ENCODE results near the gene CCDC194.
"Not testable (repeated sequence)": the region's sequence is repeated elsewhere in the genome, so short reads cannot be mapped to it uniquely, and the experiment has no call there.

Gene CCDC194

GRCh38 chr19:17376935-17377600 is 16.9 kb downstream of the CCDC194 start, which contains the start of gene PLVAP:
Gene PLVAP (minus strand): TSS chr19:17377342. CDS start chr19:17377288, 54 bp downstream.
- no peak for DNase-seq (ENCODE audit: low read depth)

DNA sequence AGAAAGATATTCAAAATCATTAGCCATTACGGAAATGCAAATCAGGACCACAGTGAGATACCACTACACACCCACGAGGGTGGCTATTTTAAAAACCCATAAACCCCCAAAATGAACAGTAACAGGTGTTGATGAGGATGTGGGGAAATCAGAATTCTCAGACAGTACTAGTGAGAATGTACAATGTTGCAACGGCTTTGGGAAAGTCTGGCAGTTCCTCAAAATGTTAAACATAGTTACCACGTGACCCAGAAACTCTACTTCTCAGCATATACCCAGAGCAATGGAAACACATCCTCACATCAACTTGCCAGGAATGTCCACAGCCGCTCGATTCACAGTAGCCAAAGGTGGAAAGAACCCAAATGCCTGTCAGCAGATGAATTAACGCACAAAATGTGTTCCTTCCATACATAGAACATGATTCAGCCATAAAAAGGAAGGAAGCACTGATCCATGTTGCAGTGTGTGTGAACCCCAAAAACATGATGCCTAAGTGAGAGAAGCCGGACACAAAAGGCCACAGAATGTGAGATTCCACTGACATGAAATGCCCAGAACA is 23.9 kb downstream of the CCDC194 start:
- no peak for DNase-seq (ENCODE audit: low read depth)

- DNase-seq (ENCODE audit: low read depth), result no peak
Measured at GRCh38 chr19:17365361-17365760, 28.6 kb downstream of the CCDC194 start.

DNA sequence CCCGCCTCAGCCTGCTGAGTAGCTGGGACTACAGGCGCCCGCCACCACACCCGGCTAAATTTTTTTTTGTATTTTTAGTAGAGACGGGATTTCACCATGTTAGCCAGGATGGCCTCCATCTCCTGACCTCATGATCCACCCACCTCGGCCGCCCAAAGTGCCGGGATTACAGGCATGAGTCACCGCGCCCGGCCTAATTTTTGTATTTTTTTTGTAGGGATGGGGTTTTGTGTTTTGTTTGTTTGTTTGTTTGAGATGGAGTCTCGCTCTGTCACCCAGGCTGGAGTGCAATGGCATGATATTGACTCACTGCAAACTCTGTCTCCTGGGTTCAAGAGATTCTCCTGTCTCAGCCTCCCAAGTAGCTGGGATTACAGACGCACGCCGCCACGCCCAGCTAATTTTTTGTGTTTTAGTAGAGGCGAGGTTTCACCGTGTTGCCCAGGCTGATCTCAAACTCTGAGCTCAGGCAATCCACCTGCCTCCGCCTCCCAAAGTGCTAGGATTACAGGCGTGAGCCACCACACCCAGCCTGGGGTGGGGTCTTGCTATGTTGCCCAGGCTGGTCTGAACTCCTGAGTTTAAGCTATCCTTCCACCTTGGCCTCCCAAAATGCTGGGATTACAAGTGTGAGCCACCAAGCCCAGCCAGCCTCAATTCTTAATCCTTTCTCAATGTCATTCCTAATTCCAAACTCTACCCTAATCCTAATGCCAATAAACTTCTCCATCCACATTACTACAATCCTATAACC is 30.0 kb downstream of the CCDC194 start:
- not testable (repeated sequence) for DNase-seq (ENCODE audit: low read depth)

DNA sequence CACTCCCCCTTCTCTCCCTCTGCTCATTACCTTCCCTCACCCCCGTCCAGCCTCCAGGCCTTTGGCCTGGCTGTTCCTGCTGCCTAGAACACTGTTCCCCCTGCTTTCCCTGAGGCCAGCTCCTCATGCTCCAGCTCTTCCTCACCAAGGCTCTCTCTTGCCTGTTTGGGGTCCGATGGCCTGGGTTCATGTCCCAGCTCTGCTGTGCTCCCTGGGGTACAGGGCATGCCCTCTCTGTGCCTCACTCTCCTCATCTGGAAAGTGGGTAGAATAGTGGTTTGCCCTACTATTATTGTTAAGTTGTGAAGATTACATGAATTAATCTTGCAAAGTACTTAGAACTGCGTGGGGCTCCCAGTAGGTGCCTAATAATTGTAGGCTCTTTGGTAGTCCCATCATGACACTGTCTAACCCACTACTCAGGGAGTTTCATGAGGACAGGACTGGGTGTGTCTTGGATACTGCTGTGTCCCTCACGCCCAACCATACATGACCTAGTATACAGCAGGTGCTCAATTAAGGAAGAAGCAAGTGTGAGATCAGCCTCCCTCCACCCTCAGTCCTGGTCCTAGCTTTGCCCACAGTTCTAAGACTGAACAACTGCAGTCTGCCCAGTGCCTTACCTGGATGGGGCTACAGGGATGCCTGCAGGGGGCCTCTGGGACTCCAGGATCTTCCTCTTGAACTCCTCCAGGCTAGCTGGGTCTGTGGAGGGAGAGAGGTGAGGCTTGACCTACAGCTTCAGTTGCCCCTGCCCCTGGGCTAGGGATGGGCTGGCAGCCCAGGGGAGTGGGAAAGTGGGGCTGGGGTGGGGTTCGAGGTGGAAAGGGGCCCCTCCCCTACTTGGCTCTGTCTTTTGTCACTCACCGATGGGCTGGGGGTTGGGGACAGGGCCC is 33.8 kb downstream of the CCDC194 start:
- no peak for DNase-seq (ENCODE audit: low read depth)

GRCh38 chr19:17358395-17358794 is 35.6 kb downstream of the CCDC194 start:
- DNase-seq (ENCODE audit: low read depth), result no peak

- no peak for DNase-seq (ENCODE audit: low read depth)
Measured at GRCh38 chr19:17357724-17358123, 36.3 kb downstream of the CCDC194 start.

GRCh38 chr19:17357078-17357666 is 36.8 kb downstream of the CCDC194 start:
- DNase-seq (ENCODE audit: low read depth), result no peak

DNA sequence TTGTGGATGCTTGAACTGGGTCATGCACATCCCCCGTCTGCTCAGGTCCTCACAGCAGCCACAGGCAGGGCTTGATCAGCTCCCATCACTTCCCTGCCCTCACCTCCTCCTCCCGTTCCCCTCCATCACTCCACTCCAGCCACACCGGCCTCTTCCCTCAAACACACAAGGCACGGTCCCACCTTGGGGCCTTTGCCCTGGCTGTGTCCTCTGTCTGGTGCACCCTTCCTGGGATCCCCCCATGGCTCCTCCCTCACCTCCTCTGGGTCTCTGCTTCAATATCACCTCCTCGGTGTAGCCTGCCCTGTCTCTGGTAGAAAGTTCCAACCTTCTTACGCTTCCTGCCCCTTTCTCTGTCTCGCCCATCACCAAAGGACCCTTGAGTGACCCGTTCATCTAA is 40.6 kb downstream of the CCDC194 start:
- no peak for DNase-seq (ENCODE audit: low read depth)

DNA sequence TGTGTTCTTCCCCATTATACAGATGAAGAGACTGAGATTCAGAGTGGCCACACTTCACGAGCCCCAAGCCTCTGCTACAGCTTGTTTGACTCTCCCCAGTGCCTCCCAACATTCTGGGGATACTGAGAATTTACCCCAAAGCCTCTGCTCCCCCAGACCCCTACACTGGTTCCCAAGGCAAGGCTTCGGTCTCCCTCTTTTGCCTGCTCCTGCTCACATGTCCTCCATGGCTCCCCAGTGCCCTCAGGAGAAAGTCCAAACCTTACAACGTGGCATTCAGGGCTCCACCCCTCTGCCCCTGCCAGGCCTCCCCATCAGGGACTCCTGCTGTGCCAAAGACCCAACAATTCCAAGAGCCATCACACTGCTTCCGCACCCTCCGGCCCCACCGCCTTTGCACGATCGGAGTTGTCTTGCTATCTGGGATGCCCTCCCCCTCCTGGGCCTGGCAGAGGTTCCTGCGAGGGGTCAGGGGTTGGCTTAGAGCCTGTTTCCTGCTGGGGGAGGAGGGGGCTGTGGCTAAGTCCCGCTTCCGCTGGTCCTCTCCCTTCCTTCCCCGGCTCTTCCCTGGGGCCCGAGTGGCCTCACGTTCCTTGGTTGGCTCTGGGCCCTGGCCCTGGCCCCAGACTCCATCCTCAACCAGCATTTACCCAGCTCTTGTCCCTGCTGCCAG is 41.3 kb downstream of the CCDC194 start:
- DNase-seq (ENCODE audit: low read depth), result no peak

DNA sequence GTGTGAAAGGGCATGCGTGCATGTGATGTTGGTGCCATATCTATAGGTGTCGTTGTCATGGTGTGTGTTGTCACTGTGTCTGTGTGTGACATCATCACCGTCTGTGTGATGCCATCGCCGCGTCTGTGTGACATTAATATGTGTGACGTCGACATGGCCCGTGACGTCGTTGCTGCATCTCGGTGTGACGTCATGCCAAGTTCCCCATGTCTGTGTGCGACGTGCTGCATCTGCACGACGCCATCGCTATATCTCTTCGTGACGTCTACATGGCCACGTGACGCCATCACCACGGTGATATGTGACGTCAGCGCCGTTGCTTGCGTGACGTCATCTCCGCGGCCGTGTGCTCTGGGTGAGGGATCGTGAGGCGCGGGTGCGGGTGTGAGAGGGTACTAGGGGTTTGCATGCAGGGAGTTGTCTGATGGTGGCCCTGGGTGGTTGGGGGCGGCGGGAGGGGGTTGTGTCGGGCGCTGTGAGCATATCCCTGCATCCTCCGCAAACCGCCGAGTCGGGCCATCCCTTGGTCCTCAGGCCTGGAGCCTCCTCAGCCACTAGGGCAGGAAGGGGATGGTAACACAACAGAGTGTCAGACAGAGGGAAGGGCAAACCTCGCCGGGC is 42.1 kb downstream of the CCDC194 start:
- DNase-seq (ENCODE audit: low read depth), result no peak

- no peak for DNase-seq (ENCODE audit: low read depth)
Measured at GRCh38 chr19:17348700-17349099, 45.3 kb downstream of the CCDC194 start.

DNA sequence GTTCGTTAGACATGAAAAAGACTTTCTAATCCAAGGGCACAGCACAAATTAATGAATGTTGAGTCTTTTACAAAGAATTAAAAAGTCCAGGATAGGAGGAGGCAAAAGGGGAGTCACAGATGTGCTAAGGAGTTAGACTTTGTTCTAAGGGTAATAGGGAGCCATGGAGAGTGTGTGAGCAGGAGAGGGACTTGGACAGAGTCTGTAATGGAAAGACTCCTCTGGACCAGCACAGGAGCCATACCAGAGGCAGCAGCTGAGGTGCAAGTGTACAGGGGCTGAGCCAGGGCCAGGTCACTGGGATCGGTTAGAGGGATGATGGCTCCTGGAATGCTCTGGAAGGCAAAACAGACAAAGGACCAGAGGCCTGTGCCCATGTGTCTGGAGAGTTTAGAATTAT is 46.1 kb downstream of the CCDC194 start:
- DNase-seq (ENCODE audit: low read depth), result no peak

- no peak for DNase-seq (ENCODE audit: low read depth)
Measured at GRCh38 chr19:17347361-17347760, 46.6 kb downstream of the CCDC194 start.

DNA sequence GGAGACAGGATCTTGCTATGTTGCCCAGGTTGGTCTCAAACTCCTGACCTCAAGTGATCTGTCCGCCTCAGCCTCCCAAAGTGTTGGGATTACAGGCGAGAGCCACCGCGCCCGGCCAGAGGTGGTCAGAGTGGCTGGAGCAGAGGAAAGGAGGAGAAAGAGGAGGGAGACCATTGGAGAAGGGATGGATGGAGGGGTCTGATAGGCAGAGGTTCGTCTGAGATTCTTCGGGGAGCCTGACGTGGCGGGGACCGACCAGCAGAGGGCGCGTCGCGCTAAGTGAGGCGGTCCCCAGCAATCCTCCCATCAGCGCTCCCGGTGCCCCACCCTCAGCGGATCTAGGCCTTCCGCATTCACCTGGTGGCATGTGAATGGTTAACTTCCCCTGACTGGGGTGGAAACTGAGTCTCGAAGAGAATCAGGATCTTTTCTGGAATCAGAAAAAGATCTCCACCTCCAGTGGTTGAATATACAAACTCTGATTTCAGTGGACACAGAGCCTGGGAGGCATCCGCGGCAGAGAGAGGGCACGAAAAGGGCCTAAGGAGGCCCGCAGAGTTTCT is 47.8 kb downstream of the CCDC194 start:
- no peak for DNase-seq (ENCODE audit: low read depth)

GRCh38 chr19:17341845-17342244 is 52.2 kb downstream of the CCDC194 start:
- DNase-seq (ENCODE audit: low read depth), result no peak

DNA sequence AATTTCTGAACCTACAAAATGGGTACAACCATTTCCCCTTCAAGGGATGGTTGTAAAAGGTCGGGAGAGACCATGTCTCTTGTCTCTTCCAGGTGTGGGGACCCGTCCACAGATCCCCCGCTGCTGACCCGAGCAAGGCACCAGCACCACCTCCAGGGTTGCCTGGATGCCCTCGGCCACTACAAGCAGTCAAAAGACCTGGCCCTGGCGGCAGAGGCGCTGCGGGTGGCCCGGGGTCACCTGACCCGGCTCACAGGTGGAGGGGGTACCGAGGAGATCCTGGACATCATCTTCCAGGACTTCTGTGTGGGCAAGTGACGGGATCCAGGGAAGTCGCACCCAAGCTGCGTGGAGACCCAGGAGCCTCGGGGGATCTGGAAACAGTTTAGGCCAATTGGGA is 52.6 kb downstream of the CCDC194 start:
- no peak for DNase-seq (ENCODE audit: low read depth)

DNA sequence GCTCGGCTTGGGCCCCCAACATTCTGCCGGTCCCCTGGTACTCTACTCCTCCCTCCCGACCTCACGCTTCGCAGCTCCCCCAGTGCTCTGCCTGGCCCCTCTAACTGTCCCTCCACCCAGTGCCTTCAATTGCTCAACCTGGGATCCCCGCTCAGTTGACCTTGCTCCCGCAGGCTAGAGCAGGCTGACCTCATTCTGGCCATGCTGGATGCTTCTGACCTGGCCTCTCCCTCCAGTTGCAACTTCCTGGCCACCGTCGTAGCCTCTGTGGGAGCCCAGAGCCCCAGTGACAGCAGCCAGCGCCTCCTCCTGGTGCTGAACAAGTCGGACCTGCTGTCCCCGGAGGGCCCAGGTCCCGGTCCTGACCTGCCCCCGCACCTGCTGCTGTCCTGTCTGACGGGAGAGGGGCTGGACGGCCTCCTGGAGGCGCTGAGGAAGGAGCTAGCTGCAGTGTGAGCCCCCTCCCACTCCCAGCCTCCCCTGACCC is 53.1 kb downstream of the CCDC194 start:
- no peak for DNase-seq (ENCODE audit: low read depth)
